Stimulated activated CD8-positive, alpha-beta memory T cell treated with anti-CD3 and anti-CD28 coated beads, Interleukin-7, amount 100 ng/mL, for 48 hours (primary cell): Measurements from ENCODE around the gene EIF5AL1.
"Not testable (repeated sequence)": the region's sequence is repeated elsewhere in the genome, so short reads cannot be mapped to it uniquely, and the experiment has no call there.

Source experiments
- DNase-seq, 2 donors: peaks; one replicate each; pipeline ENCODE4 v3.0.0-alpha.2; 2020; ENCODE audit warnings: low read depth in 1 of 2; ENCODE audit errors: extremely low read depth in 1 of 2

The EIF5AL1 gene

DNA sequence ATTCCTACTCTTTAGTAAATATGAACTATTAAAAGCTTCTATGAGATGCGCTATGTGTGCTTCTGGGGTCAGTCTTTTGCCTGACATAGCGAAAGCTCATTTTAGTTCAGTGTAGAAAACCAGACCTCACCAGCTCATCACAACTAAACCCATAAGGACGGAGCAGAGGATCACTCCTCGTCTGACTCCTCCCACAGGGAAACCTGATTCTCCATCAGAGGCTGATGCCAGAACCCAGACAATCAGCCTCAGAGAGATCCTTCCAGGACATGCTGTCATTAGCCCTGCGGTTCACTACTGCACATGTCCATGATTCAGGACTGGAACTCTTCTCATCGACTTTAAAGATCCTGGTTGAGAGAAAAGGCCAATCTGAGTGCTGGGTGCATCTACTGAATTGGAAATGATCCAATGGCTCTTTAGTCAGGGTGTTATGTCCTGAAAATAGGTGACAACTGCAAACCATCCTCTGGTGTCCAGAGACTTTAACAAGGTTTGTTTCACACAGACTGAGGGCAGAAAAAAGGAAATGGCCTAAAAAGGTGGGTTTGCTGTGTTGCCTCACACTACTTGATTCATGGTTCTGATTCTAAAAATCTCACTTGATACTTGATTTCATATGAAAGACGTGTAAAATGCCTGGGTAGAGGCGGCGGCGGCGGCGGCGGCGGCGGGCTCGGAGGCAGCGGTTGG is at the start of gene EIF5AL1:
Gene EIF5AL1, plus strand, starts transcription at position 643 of the 693 bp plus-strand sequence. CDS start 117 bp downstream, outside the sequence.
- not testable (repeated sequence) for DNase-seq

DNA sequence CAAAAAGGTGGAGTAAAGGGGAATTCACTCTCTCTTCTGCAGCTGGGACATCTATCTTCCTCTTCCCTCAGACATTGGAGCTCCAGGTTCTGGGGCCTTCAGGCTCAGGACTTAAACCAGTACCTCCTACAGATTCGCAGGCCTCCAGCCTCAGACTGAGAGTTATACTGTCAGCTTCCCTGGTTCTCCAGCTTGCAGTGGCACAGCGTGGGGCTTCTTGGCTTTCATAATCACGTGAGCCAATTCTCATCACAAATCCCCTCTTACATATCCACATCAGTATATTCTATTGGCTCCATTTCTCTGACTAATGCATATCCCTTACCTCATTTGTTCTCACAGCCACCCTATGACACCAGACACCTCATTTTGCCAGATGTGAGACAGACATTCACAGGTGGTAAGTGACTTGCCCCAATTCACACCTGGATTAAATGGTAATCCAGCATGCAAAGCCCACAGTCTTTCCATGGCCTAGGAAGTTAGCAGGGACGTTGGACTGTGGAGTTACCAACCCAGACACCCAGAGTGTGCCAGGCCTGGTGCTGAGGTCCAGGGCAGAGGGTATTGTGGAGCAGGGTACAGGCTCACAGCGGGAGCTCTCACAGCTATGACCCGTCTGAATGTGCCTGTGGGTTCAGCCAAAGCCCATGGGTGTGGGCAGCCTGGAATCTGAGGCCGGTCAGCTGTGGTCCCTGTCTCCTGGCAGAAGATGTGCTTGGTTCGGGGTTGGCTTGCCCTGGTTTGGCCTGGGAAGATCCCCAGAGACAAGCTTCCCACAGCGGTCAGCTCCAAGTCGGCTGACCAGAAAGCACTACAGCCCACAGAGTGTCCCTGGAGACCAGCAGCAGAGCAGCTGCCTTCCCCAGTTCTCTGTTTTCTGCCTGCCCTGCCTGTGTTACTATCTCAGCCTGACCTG is 48.5 kb upstream of the EIF5AL1 start:
- DNase-seq, result no peak

DNA sequence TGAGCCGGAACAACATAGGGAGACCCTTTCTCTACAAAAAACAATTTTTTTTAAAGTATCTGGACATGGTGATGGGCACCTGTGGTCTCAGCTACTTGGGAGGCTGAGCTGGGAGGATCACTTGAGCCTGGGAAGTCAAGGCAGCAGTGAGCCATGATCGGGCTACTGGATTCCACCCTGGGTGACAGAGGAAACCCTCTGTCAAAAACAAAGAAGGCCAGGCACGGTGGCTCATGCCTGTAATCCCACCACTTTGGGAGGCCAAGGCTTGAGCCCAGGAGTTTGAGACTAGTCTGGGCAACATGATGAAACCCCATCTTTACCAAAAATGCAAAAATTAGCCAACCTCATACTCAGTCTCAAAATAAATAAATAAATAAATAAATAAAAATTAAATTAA is 47.0 kb upstream of the EIF5AL1 start:
- DNase-seq, result no peak

DNA sequence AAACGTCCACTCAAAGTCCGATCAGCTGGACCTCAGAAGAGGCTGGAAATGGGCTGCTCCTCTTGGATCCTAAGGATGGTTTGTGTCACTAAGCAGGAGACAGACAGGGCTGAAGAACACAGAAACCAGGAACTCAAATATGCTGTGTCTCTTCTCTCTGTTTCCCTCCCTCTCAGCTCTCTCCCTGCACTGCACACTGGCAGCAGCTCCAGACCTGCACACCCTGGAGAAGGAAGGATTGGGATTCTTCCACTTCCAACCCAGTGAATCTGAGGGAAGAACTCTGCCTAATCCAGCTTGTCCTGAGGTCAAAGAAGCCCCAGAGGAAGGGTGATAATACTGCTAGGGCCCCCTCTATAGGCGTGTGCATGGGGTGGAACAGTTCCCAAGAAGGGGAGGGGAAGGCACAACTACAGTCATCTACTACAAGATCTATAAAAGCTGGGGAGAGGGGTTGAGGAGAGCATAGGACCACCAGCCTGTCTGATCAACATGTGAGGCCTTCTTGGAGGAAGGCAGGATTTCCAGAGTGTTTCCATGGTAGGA is 44.2 kb upstream of the EIF5AL1 start:
- no peak for DNase-seq

DNA sequence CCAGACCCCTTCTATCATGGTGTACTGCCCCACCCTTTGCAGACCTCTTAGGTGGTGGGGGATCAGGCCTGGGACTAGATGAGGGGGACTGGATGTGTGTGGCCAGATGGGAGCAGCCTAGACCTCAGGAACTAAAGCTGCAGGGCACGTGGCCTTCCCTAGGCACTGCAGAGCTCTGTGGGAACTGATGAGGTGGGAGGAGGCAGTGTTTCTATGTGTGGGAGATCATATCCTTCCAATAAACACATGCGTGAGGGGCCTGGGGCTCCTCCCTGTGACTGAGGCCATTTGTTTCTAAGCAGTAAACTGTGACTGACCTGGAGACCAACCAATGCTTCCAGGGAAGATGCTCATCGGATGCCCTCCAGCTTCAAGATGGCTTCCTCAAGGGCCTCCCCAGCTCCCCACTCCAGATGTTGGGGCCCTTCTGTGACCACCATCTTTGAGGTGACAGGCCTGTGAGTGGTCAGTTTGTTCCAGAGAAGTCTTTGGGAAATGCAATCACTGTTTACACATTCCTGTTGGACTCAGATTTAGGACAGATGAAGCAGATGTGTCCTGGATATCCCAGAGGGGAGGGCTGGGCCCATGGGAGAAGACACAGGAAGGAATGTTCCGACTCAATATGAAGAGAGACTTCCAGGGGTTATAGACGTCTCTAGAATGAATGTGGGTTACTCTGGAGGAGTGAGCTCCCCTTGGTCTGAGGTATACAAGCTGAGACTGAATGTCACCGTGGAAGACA is 43.3 kb upstream of the EIF5AL1 start:
- DNase-seq, result no peak

DNA sequence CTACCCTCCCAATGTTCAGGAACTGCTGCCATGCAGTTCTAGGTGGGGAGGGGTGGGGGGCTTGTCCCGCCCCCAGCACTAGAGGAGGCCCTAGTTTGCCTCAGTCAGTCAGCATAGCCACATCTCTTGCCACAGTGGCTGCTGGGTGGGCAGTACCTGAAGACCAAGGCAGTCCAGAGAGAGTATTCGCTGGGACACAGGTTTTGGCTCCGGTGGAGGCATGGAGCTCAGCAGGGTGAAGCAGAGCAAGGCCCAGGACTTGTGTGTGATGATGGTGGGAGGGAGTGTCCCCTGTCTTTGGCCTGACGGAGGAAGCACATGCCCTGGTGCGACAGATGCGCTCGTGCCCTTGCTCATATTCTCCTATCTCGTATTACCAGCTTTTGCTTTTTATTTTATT is 42.2 kb upstream of the EIF5AL1 start:
- DNase-seq, result no peak

DNA sequence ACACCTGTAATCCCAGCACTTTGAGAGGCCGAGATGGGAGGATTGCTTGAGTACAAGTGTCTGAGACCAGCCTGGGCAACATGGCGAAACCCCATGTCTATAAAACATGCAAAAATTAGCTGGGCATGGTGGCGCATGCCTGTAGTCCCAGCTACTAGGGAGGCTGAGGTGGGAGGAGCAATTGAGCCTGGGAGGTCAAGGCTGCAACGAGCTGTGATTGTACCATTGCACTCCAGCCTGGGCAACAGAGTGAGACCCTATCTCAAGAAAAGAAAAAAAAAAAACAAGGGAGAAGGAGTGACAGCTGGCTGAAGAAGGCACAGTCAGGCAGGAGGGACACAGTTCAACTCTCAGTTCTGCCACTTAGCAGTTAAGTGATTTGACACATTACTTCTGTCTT is 40.6 kb upstream of the EIF5AL1 start:
- no peak for DNase-seq

DNA sequence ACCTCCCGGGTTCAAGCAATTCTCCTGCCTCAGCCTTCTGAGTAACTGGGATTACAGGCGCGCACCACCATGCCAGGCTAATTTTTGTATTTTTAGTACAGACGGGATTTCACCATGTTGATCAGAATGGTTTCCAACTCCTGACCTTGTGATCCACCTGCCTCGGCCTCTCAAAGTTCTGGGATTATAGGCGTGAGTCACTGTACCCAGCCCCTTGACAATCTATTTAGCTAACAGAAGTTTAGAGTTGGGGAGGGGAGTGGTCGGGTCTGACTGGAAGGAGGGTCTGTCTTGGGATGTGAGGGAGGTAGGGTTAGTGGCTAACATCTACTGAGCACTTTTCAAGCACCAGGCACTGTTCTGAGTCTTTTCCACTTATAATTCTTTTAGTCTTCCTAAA is 39.9 kb upstream of the EIF5AL1 start:
- DNase-seq, result no peak

DNA sequence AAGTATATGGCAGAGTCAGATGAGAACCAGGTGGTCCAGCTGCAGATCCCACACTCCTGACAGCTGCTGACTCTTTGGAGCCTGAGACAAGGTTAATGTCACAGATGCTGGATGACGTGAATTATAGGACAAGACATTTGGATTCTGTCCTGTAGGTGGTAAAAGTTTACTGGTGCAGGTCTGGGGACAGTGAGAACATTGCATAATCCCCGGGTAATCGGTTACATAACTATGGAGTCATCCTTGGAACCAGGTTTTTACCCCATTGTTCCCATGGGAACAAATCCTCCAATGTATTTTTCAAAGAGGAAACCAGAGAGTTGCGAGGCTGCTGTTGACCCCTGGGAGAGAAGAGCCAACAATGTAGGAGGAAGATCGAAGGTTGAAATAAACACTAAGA is 39.4 kb upstream of the EIF5AL1 start:
- no peak for DNase-seq

DNA sequence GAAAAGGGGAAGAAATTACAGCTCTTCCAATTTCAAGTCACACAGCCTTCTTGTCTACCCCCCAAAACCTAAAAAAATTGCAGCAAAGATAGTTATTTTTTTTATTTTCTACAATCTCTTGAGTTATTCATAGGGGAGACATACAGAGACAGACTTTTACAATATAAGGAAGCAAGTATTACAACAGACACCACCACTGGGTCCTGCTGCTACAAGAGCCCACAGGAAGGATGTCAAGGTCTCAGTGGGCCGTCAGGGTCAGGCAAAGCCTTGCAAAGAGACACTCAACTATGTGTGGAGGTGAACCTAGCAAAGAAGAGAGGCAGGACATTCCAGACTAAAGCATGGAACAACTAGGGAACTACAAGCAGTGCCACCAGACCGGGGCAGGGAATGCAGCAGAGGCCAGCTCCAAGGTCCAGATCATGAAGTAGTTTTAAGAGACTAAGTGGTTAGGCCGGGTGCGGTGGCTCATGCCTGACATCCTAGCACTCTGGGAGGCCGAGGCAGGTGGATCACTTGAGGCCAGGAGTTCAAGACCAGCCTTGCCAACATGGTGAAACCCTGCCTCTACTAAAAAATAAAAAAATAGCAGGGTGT is 38.7 kb upstream of the EIF5AL1 start:
- no peak for DNase-seq

DNA sequence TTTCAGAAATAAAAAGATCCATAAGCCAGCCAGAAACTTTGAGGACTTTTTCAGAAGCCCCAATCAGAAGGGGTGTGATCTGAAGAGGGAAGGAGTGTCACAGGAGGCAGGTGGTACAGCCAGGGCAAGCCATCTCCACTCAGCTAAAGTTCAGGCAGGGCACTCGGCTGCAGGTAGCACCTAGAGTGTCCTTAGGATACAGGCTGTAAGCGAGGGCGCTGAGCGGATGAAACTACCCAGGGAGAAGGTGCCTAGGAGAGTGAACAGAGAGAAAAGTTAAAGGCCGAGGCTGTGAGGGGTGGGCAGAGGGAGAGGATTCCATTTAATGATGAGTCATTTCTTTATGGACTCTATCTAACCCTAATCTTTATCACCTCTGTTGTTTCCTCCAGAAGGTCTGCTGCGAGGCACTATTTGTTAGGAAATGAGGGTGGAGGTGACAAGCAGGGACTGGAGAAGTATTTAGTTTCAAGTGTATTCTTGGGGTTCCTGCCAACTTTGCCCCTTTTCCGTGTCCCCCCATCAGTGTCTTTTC is 37.1 kb upstream of the EIF5AL1 start:
- no peak for DNase-seq

DNA sequence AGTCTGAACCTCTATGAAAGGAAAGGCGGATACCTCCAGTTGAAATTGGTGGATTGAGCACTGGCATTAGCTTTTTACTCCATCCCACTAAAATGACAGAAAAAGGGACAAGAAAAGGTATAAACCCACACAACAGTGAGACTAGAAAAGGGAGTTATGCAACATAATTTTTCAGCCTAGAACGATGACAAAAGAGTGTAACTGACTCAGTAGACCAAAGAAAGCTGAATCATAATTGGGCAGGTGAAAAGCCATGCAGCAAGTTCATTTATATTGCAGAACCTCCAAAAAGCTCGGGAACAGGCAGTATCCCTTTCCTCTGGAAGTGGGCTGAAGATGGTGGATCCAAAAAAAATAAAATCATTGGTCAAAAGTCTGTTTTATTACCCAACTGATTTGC is 36.5 kb upstream of the EIF5AL1 start:
- no peak for DNase-seq

DNA sequence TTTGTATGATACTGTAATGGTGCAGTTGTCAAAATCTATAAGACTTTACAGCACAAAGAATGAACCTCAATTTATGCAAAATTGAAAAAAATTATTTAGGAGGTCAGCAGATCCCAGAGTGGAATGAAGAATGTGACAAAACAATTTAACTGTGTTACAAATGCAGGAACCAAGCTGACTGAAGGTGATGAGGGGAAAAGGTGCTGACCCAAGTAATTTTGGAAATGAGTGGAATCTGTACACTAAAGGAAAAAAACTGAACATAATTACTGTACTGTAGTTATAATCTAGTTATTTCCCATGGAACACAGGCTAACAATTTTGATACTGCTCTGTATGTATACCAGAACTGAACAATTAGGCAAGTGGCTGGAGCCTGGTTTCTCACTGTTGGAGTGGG is 35.7 kb upstream of the EIF5AL1 start:
- DNase-seq, result no peak

DNA sequence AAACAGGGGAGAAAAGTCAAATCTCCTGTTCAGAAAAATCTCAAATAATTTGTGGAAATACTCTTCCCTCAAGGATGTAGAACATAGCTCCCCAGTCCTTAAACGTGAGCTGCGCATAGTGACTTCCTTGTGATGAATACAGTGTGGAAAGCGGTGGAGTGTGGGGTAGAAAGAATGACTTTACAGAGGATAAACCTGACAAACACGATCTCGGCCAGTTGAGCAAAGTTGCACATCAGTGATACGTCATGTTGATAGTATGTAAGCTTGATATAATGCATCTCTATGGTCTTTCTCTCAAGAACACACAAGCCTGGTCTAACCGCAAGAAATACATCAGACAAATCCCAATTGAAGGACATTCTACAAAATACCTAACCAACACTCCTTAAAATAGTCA is 34.9 kb upstream of the EIF5AL1 start:
- no peak for DNase-seq

DNA sequence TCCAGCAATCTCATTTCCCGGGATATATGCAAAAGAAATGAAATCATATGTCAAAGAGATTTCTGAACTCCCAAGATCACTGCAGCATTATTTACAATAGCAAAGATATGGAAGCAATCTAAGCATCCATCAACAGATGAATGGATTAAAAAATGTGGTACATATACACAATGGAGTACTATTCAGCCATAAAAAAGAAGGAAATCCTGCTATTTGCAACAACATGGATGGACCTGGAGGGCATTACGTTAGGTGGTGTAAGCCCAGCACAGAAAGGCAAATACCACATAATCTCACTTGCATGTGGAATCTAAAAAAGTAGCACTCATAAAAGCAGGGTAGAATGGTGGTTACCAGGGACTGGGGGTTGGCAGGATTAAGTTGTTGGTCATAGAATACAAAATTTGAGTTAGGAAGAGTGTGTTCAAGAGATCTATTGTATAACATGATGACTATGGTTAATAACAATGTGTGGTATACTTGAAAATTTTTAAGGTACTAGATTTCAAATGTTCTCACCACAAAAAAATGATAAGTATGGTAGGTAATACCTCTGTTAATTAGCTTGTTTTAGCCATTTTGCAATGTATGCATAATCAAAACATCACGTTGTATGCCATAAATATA is 32.9 kb upstream of the EIF5AL1 start:
- DNase-seq, result no peak

DNA sequence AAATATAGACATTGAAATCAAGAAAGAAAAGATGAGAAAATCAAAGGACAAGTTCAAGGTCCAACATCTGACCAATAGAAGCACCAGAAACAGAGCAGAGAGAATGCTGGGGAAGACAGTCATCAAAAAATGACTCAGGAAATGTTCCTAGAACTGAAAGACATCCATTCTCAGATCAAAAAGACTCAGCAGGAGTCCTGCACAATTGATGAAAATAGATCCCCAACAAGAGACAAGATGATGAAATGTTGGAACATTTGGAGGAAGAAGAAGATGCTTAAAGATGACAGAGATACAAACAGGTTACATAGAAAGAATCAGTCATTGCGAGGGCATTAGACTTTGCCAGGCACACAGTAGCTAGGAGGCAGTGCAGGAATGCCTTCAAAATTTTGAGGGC is 30.0 kb upstream of the EIF5AL1 start:
- DNase-seq, result no peak

DNA sequence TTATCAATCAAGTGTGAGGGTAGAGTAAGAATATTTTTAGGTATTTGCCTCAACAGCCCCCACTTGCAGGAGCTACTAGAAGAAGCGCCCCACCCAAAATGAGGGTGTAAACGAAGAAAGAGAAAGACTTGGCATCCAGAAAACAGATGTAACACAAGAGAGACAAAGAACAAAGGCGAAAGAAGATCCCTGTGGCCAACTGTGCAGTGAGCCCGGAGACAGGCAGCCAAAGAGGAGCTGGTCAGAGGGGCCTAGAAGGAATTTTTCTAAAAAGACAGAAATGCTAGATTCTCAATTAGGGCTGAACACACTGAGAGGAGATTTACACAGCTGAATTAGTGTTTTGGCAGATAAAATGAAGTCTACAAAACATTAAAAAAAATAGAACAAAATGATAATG is 29.6 kb upstream of the EIF5AL1 start:
- no peak for DNase-seq

DNA sequence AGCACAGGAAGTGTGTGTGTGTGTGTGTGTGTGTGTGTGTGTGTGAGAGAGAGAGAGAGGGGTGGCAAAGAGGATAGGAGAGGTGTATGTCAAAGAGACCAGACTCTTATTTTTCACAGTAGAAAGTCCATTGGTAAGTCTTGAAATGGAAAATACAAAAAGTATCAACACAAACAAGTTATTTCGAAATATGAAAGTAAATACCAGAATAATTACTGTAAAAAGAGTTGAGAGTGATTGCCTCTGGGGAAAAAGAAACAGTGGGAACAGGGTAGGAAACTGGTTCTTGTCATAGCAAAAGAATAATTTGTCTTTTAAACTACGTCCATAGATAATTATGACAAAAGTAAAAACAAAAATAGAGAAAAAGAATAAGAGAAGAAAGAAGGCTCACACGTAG is 29.0 kb upstream of the EIF5AL1 start:
- no peak for DNase-seq

DNA sequence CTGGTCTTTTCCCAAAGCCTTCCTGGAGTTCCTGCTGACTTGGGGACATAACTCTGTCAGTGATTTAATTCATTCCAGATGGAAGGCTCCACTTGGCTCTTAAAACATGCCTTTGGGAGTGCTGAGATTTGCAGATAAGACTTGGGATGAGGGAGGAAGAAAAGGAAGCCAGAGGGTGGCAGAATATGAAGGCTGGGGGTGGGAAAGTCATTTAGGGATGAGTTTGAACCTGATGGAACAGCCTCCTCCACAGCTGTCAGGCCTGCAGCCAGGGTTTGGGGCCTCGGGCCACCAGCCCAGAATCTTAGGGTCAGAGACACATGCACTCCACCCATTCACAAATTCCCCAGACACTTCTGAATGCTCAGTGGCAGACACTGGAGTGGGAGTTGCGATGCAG is 28.4 kb upstream of the EIF5AL1 start:
- DNase-seq, result no peak

DNA sequence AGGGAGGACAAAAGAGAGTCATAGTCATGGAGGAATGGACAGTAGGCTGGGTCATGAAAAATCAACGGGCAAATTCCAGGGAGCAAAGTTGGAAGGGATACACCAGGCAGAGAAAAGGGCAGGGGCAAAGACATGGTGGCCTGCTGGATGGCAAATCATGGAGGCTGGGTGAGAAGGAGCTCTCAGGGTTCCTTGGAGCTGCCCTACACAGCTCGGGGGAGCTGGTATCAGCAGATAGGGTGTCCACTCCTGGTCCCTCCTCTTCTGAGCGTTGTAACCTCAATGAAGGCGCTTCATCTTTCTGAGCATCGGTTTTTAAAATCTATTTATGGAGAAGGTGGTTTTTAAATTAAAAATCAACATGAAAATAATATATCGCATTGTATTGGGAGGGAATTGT is 27.9 kb upstream of the EIF5AL1 start:
- DNase-seq, result no peak
